ENCODE results near the gene ANKRD2. TPM values are rescaled to one million over a fixed set of nuclear protein-coding genes. Genes with fewer than 3 reads are reported as not detected.

Gene ANKRD2
- total RNA-seq, 1 donor: 0.86 TPM

- no peak for TF ChIP-seq CTCF (IDR thresholded peaks at IDR 0.05; ENCODE audit: insufficient read depth, low read depth, low read length)
- no peak within 1 kb of the TSS for H3K4me3 ChIP-seq (ENCODE audit: low read depth, low read length)
- DNase-seq (ENCODE audit: low read depth): no peak
These were observed 16.9 kb downstream of the ANKRD2 start, which contains the start of gene C10orf62 for GRCh38 chr10:97589479-97589878. TSS of gene C10orf62 (plus strand) at chr10:97589721. CDS start at chr10:97589898, 177 bp downstream.

GRCh38 chr10:97590082-97590747, 17.6 kb downstream of the ANKRD2 start:
- TF ChIP-seq CTCF (IDR thresholded peaks at IDR 0.05; ENCODE audit: insufficient read depth, low read depth, low read length): no peak
- no peak overlapping the region for H3K4me3 ChIP-seq (ENCODE audit: low read depth, low read length)
- DNase-seq (ENCODE audit: low read depth): no peak

GRCh38 chr10:97590748-97591495, 18.3 kb downstream of the ANKRD2 start:
- no peak for TF ChIP-seq CTCF (IDR thresholded peaks at IDR 0.05; ENCODE audit: insufficient read depth, low read depth, low read length)
- no peak overlapping the region for H3K4me3 ChIP-seq (ENCODE audit: low read depth, low read length)
- DNase-seq (ENCODE audit: low read depth): no peak

GRCh38 chr10:97593421-97593820, 20.8 kb downstream of the ANKRD2 start:
- DNase-seq (ENCODE audit: low read depth): no peak
- no peak overlapping the region for H3K4me3 ChIP-seq (ENCODE audit: low read depth, low read length)
- no peak for TF ChIP-seq CTCF (IDR thresholded peaks at IDR 0.05; ENCODE audit: insufficient read depth, low read depth, low read length)

- DNase-seq (ENCODE audit: low read depth): peak; percentile 54
- no peak overlapping the region for H3K4me3 ChIP-seq (ENCODE audit: low read depth, low read length)
- no peak for TF ChIP-seq CTCF (IDR thresholded peaks at IDR 0.05; ENCODE audit: insufficient read depth, low read depth, low read length)
These were observed 23.8 kb downstream of the ANKRD2 start for GRCh38 chr10:97596101-97597082.

GRCh38 chr10:97597778-97598177, 25.2 kb downstream of the ANKRD2 start:
- TF ChIP-seq CTCF (IDR thresholded peaks at IDR 0.05; ENCODE audit: insufficient read depth, low read depth, low read length): no peak
- no peak for DNase-seq (ENCODE audit: low read depth)
- no peak overlapping the region for H3K4me3 ChIP-seq (ENCODE audit: low read depth, low read length)

All from fibroblast of villous mesenchyme (primary cell).